A673 (cell line): ENCODE results near the gene AGPAT3.

ENCODE experiments used
- CTCF ChIP-seq: fragments of 300-800, 200-600 bp; sonication (generic); conservative IDR thresholded peaks from 2 replicates; pipeline ENCODE4 v1.5.1; 2017; ENCODE audit warnings: low read depth, mild to moderate bottlenecking, antibody characterized with exemption, low read length, moderate library complexity, mixed read lengths
- EZH2 ChIP-seq: fragments of 200-600 bp; sonication (generic); IDR thresholded peaks from 2 replicates; pipeline ENCODE4 v1.6.1; 2017; ENCODE audit warnings: borderline replicate concordance, low read depth, mild to moderate bottlenecking, mixed read lengths, antibody characterized with exemption, low read length; ENCODE audit not compliant: poor library complexity, severe bottlenecking

GRCh38 chr21:43950936-43951335 is 85.9 kb downstream of the AGPAT3 start:
- TF ChIP-seq EZH2, result no peak
- no peak for TF ChIP-seq CTCF
